Panc1 (cell line): ENCODE results near the gene RNF214.

Experiments used
- CTCF ChIP-seq: fragments of 450-650 bp; IDR thresholded peaks from 2 replicates; pipeline ENCODE4 v1.5.1; 2017; ENCODE audit warnings: mild to moderate bottlenecking
- POLR2AphosphoS5 ChIP-seq: IDR thresholded peaks from 2 replicates; pipeline ENCODE4 v1.6.1; 2012; ENCODE audit warnings: mild to moderate bottlenecking, low read depth, low read length, moderate library complexity
- SIN3A ChIP-seq: IDR thresholded peaks from 2 replicates; pipeline ENCODE4 v1.6.1; 2012; ENCODE audit warnings: low read depth, mild to moderate bottlenecking, low read length, moderate library complexity, borderline replicate concordance; ENCODE audit not compliant: insufficient read depth
- TF ChIP-seq, protein P1 (sequence below), 2 experiments: IDR thresholded peaks; 2 replicates each; pipeline ENCODE4 v1.6.1; 2011 to 2012; ENCODE audit warnings: low read depth in 2 of 2, control low read depth in 1 of 2, low read length in 1 of 2, mild to moderate bottlenecking in 1 of 2, moderate library complexity in 1 of 2; ENCODE audit not compliant: insufficient read depth in 1 of 2

DNA sequence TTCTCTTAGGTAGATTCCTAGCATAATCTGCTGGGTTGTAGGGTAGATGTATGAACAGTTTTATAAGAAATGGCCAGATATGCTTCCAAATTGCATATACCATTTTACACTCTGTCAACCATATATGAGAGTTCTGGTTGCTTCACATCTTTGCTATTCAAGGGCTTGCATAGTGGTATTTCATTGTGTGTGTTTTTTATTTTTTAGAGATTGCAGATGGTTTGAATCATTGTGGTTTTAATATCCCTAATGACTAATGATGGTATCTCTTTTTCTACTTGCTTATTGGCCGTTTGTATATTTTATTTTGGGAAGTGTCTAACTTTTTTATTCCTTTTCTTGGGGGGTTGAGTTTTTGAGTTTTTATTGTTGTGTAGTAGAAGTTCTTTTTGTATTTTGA is 26.9 kb downstream of the RNF214 start:
- TF ChIP-seq CTCF (no peak), POLR2AphosphoS5 (no peak), SIN3A (no peak)
- TF ChIP-seq, protein P1, sequence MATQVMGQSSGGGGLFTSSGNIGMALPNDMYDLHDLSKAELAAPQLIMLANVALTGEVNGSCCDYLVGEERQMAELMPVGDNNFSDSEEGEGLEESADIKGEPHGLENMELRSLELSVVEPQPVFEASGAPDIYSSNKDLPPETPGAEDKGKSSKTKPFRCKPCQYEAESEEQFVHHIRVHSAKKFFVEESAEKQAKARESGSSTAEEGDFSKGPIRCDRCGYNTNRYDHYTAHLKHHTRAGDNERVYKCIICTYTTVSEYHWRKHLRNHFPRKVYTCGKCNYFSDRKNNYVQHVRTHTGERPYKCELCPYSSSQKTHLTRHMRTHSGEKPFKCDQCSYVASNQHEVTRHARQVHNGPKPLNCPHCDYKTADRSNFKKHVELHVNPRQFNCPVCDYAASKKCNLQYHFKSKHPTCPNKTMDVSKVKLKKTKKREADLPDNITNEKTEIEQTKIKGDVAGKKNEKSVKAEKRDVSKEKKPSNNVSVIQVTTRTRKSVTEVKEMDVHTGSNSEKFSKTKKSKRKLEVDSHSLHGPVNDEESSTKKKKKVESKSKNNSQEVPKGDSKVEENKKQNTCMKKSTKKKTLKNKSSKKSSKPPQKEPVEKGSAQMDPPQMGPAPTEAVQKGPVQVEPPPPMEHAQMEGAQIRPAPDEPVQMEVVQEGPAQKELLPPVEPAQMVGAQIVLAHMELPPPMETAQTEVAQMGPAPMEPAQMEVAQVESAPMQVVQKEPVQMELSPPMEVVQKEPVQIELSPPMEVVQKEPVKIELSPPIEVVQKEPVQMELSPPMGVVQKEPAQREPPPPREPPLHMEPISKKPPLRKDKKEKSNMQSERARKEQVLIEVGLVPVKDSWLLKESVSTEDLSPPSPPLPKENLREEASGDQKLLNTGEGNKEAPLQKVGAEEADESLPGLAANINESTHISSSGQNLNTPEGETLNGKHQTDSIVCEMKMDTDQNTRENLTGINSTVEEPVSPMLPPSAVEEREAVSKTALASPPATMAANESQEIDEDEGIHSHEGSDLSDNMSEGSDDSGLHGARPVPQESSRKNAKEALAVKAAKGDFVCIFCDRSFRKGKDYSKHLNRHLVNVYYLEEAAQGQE (IDR thresholded peaks at IDR 0.05; ENCODE audit: insufficient read depth in 1 of 2, low read depth in 2 of 2, low read length in 1 of 2), result no peak
